HepG2 (cell line): ENCODE measurements around the gene FCGR3A.

ENCODE experiments used
- ATF1 ChIP-seq: IDR thresholded peaks from 2 replicates; pipeline ENCODE4 v1.6.1; 2016; ENCODE audit warnings: mild to moderate bottlenecking, control low read depth
- GLI4 ChIP-seq: sonication (generic); formaldehyde crosslinking; IDR thresholded peaks from 2 replicates; pipeline ENCODE4 v1.5.1; 2020; ENCODE audit warnings: missing genetic modification reagents, mild to moderate bottlenecking, moderate library complexity, borderline replicate concordance
- SSRP1 ChIP-seq: IDR thresholded peaks from 2 replicates; pipeline ENCODE4 v1.6.1; 2016; ENCODE audit warnings: control low read depth
- ZNF138 ChIP-seq: sonication (generic); formaldehyde crosslinking; IDR thresholded peaks from 2 replicates; pipeline ENCODE4 v1.5.0; 2020; ENCODE audit warnings: mild to moderate bottlenecking, low read depth, missing genetic modification reagents
- ZSCAN25 ChIP-seq: sonication (generic); formaldehyde crosslinking; IDR thresholded peaks from 2 replicates; pipeline ENCODE4 v1.8.0; 2022; ENCODE audit warnings: mild to moderate bottlenecking, missing genetic modification reagents
- TF ChIP-seq, protein P1 (sequence below): sonication (generic); formaldehyde crosslinking; IDR thresholded peaks from 2 replicates; pipeline ENCODE4 v1.8.0; 2023; ENCODE audit warnings: mild to moderate bottlenecking, missing genetic modification reagents
- TF ChIP-seq, protein P2 (sequence below): sonication (generic); formaldehyde crosslinking; IDR thresholded peaks from 2 replicates; pipeline ENCODE4 v1.4.0; 2020; ENCODE audit warnings: missing genetic modification reagents
- TF ChIP-seq, protein P3 (sequence below): sonication (generic); formaldehyde crosslinking; IDR thresholded peaks from 2 replicates; pipeline ENCODE4 v1.5.0; 2020; ENCODE audit warnings: mild to moderate bottlenecking, missing genetic modification reagents, moderate library complexity
- TF ChIP-seq, protein P4 (sequence below): sonication (generic); formaldehyde crosslinking; IDR thresholded peaks from 2 replicates; pipeline ENCODE4 v1.8.1; 2023; ENCODE audit warnings: mild to moderate bottlenecking, moderate library complexity, missing genetic modification reagents

DNA sequence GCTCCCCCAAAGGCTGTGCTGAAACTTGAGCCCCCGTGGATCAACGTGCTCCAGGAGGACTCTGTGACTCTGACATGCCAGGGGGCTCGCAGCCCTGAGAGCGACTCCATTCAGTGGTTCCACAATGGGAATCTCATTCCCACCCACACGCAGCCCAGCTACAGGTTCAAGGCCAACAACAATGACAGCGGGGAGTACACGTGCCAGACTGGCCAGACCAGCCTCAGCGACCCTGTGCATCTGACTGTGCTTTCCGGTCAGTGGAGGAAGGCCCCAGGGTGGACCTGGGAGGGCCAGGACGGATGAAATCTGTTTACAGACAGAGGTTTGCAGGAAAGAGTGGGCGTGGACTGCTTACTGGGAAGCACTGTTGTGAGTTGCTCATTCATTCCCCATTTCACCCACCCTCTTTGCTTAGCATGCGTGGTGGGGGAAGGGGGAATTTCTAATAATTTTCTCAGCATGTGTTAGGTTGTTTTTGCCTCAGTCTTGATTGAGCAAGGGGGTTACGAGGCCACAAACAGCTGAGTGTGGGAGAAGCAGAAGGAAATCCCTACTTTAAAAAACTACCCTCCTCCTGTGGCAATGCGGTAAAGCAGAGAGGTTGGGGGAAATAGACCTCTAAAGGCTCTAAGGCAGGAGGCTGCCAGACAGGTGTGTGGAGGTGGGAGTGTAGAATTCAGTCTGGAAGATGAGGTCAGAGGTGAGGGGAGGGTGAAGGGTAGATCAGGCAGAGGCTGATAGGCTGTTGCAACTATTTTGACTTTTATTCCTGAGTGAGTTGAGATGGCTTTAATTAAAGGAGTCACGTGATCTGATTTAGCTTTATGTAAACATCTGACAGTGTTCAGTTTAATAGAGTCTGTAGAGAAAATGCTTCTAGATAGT is 43.0 kb downstream of the FCGR3A start:
- TF ChIP-seq, protein P1, sequence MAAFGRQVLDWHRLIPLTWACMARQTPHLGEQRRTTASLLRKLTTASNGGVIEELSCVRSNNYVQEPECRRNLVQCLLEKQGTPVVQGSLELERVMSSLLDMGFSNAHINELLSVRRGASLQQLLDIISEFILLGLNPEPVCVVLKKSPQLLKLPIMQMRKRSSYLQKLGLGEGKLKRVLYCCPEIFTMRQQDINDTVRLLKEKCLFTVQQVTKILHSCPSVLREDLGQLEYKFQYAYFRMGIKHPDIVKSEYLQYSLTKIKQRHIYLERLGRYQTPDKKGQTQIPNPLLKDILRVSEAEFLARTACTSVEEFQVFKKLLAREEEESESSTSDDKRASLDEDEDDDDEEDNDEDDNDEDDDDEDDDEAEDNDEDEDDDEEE (CRISPR knock-in tag): no peak
- no peak for TF ChIP-seq GLI4
- no peak for TF ChIP-seq ZSCAN25 (CRISPR knock-in tag)
- TF ChIP-seq, protein P2, sequence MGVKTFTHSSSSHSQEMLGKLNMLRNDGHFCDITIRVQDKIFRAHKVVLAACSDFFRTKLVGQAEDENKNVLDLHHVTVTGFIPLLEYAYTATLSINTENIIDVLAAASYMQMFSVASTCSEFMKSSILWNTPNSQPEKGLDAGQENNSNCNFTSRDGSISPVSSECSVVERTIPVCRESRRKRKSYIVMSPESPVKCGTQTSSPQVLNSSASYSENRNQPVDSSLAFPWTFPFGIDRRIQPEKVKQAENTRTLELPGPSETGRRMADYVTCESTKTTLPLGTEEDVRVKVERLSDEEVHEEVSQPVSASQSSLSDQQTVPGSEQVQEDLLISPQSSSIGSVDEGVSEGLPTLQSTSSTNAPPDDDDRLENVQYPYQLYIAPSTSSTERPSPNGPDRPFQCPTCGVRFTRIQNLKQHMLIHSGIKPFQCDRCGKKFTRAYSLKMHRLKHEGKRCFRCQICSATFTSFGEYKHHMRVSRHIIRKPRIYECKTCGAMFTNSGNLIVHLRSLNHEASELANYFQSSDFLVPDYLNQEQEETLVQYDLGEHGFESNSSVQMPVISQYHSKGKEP: no peak
- no peak for TF ChIP-seq ZNF138 (CRISPR knock-in tag)
- TF ChIP-seq SSRP1: no peak
- TF ChIP-seq, protein P3, sequence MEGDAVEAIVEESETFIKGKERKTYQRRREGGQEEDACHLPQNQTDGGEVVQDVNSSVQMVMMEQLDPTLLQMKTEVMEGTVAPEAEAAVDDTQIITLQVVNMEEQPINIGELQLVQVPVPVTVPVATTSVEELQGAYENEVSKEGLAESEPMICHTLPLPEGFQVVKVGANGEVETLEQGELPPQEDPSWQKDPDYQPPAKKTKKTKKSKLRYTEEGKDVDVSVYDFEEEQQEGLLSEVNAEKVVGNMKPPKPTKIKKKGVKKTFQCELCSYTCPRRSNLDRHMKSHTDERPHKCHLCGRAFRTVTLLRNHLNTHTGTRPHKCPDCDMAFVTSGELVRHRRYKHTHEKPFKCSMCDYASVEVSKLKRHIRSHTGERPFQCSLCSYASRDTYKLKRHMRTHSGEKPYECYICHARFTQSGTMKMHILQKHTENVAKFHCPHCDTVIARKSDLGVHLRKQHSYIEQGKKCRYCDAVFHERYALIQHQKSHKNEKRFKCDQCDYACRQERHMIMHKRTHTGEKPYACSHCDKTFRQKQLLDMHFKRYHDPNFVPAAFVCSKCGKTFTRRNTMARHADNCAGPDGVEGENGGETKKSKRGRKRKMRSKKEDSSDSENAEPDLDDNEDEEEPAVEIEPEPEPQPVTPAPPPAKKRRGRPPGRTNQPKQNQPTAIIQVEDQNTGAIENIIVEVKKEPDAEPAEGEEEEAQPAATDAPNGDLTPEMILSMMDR (CRISPR knock-in tag): no peak
- TF ChIP-seq, protein P4, sequence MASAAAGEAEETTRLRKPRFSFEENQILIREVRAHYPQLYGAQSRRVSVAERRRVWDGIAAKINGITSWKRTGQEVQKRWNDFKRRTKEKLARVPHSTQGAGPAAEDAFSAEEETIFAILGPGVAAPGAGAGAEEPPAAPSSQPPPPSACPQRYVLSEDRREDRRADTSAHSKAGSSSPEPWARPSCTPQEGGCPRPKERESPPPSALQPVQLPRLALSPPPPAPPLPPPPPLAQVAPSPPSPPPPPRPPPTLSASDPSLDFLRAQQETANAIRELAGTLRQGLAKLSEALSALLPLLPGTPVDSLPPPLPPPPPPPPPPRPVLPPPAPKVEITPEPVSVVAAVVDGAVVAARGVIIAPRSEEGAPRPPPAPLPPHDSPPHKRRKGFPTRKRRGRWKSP: no peak
- no peak for TF ChIP-seq ATF1
